HepG2 (cell line): ENCODE results near the gene PEAK3. TPM values are rescaled to one million over a fixed set of nuclear protein-coding genes. Genes with fewer than 3 reads are reported as not detected.

Experiments
- ATAC-seq: fragments of 200-7000 bp; cut with Tn5 transposase; 3 replicates; pipeline ENCODE4 v1.9.1; 2020; ENCODE audit warnings: mild to moderate bottlenecking, moderate library complexity
- BruUV-seq: library from RNA; stranded (reverse); fragments of 400-500 nt; replicated peaks from 2 replicates; lab custom pipeline; 2021; lab: Mats Ljungman, UMichigan
- CTCF ChIA-PET: fragments of 300-600 bp; formaldehyde crosslinking; extraction: SDS; loops from one replicate; lab custom pipeline; 2021; ENCODE audit warnings: low total read pairs, inconsistent platforms, low intra/inter-chr PET ratio; lab: Yijun Ruan, JAX
- POLR2A ChIA-PET: fragments of 350-600 bp; sonication (Branson Sonifier 250); formaldehyde crosslinking; loops from one replicate; lab custom pipeline; 2020; ENCODE audit warnings: antibody characterized with exemption, inconsistent platforms; lab: Yijun Ruan, JAX
- DNase-seq: peaks from one replicate; pipeline ENCODE4 v3.0.0-alpha.2; 2015; ENCODE audit warnings: low spot score
- FAIRE-seq: peaks from 3 replicates; lab custom pipeline; 2011; peaks lifted over from hg19 to GRCh38; lab: Jason Lieb, UNC
- H2AFZ ChIP-seq: one replicate; pipeline ENCODE4 v1.6.1; 2011; ENCODE audit warnings: low read length, inconsistent platforms
- H3K27ac ChIP-seq: fragments of 300-600 bp; 3 replicates; pipeline ENCODE4 v1.8.0; 2011; ENCODE audit warnings: mixed run types, mild to moderate bottlenecking, mixed read lengths, low read length, inconsistent platforms; ENCODE audit not compliant: insufficient read depth; ENCODE audit errors: extremely low read length
- H3K27me3 ChIP-seq, 2 experiments: fragments of 200-600 bp in 1 of 2; 2 replicates in 1 of 2; 3 replicates in 1 of 2; pipeline versions ENCODE4 v1.6.0 to v1.8.0; 2011; ENCODE audit warnings: low read length in 2 of 2, mild to moderate bottlenecking in 2 of 2, moderate library complexity in 2 of 2, inconsistent platforms in 1 of 2; ENCODE audit not compliant: insufficient read depth in 2 of 2, control insufficient read depth in 1 of 2
- H3K36me3 ChIP-seq, 2 experiments: fragments of 200-600 bp in 1 of 2; replicated peaks in 1 of 2; 2 replicates in 1 of 2; 3 replicates in 1 of 2; pipeline versions ENCODE4 v1.5.1 to v1.8.0; 2011; ENCODE audit warnings: low read length in 2 of 2, inconsistent platforms in 1 of 2; ENCODE audit not compliant: insufficient read depth in 2 of 2, control insufficient read depth in 1 of 2
- H3K4me1 ChIP-seq: 2 replicates; pipeline ENCODE4 v1.5.1; 2012; ENCODE audit warnings: low read length, inconsistent platforms; ENCODE audit not compliant: insufficient read depth
- H3K4me2 ChIP-seq: 2 replicates; pipeline ENCODE4 v1.6.0; 2011; ENCODE audit warnings: low read depth, low read length, inconsistent platforms
- H3K4me3 ChIP-seq, 3 experiments: fragments of 200-600 bp in 1 of 3; sonication (generic), shearing (Covaris generic) in 1 of 3; replicated peaks in 1 of 3; 2 replicates each; pipeline ENCODE4 v1.5.1; 2011 to 2016; ENCODE audit warnings: low read length in 3 of 3, inconsistent platforms in 2 of 3, low read depth in 2 of 3, mild to moderate bottlenecking in 2 of 3, control low read depth in 1 of 3, mixed read lengths in 1 of 3; ENCODE audit not compliant: insufficient read depth in 1 of 3
- H3K79me2 ChIP-seq: one replicate; pipeline ENCODE4 v1.6.1; 2011; ENCODE audit warnings: low read length, inconsistent platforms; ENCODE audit not compliant: insufficient read depth
- H3K9ac ChIP-seq: 2 replicates; pipeline ENCODE4 v1.6.0; 2011; ENCODE audit warnings: mild to moderate bottlenecking, low read depth, low read length, inconsistent platforms; ENCODE audit not compliant: insufficient read depth
- H3K9me3 ChIP-seq: 2 replicates; pipeline ENCODE4 v1.5.1; 2012; ENCODE audit warnings: mild to moderate bottlenecking, low read length
- H4K20me1 ChIP-seq: 2 replicates; pipeline ENCODE4 v1.6.0; 2011; ENCODE audit warnings: inconsistent platforms, mild to moderate bottlenecking, low read length, moderate library complexity; ENCODE audit not compliant: insufficient read depth
- AHR ChIP-seq: IDR thresholded peaks from 2 replicates; pipeline ENCODE4 v1.6.1; 2018; ENCODE audit warnings: missing genetic modification reagents, missing compliant biosample characterization
- ARID4A ChIP-seq: sonication (generic); formaldehyde crosslinking; IDR thresholded peaks from 2 replicates; pipeline ENCODE4 v1.5.0; 2020; ENCODE audit warnings: mild to moderate bottlenecking, missing genetic modification reagents, borderline replicate concordance
- DNMT3B ChIP-seq: conservative IDR thresholded peaks from 2 replicates; pipeline ENCODE4 v1.6.1; 2016; ENCODE audit warnings: missing biosample characterization, control low read depth
- FOXA1 ChIP-seq, 2 experiments: fragments of 450-650 bp in 1 of 2; sonication (generic) in 1 of 2; formaldehyde crosslinking in 1 of 2; IDR thresholded peaks; 2 replicates each; pipeline versions ENCODE4 v1.4.0 to v1.6.1; 2016 to 2020; ENCODE audit warnings: missing genetic modification reagents in 1 of 2
- HMG20A ChIP-seq: IDR thresholded peaks from 2 replicates; pipeline ENCODE4 v1.6.1; 2016; ENCODE audit warnings: borderline replicate concordance
- JUNB ChIP-seq: sonication (generic); formaldehyde crosslinking; IDR thresholded peaks from 2 replicates; pipeline ENCODE4 v1.8.0; 2022; ENCODE audit warnings: missing genetic modification reagents, mild to moderate bottlenecking, borderline replicate concordance
- MXI1 ChIP-seq: IDR thresholded peaks from 3 replicates; pipeline ENCODE4 v1.6.1; 2012; ENCODE audit warnings: low read depth, low read length, inconsistent platforms, borderline replicate concordance
- POGK ChIP-seq: sonication (generic); formaldehyde crosslinking; conservative IDR thresholded peaks from 2 replicates; pipeline ENCODE4 v1.8.0; 2022; ENCODE audit warnings: mild to moderate bottlenecking, moderate library complexity, missing genetic modification reagents
- ZC3H13 ChIP-seq: sonication (generic); formaldehyde crosslinking; IDR thresholded peaks from 2 replicates; pipeline ENCODE4 v1.8.1; 2023; ENCODE audit warnings: mild to moderate bottlenecking, missing genetic modification reagents, moderate library complexity
- ZKSCAN8 ChIP-seq: IDR thresholded peaks from 2 replicates; pipeline ENCODE4 v1.6.1; 2016; ENCODE audit warnings: borderline replicate concordance, missing genetic modification reagents, missing compliant biosample characterization
- ZNF121 ChIP-seq: sonication (generic); formaldehyde crosslinking; IDR thresholded peaks from 2 replicates; pipeline ENCODE4 v1.5.0; 2020; ENCODE audit warnings: mild to moderate bottlenecking, missing genetic modification reagents
- ZNF138 ChIP-seq: sonication (generic); formaldehyde crosslinking; IDR thresholded peaks from 2 replicates; pipeline ENCODE4 v1.5.0; 2020; ENCODE audit warnings: mild to moderate bottlenecking, low read depth, missing genetic modification reagents
- ZNF20 ChIP-seq: sonication (generic); formaldehyde crosslinking; IDR thresholded peaks from 2 replicates; pipeline ENCODE4 v1.4.0; 2020; ENCODE audit warnings: mild to moderate bottlenecking, moderate library complexity, missing genetic modification reagents
- ZNF580 ChIP-seq: IDR thresholded peaks from 2 replicates; pipeline ENCODE4 v1.6.1; 2016; ENCODE audit warnings: low read depth, borderline replicate concordance
- ZNF619 ChIP-seq: sonication (generic); formaldehyde crosslinking; IDR thresholded peaks from 2 replicates; pipeline ENCODE4 v1.4.0; 2020; ENCODE audit warnings: mild to moderate bottlenecking, missing genetic modification reagents
- ZNF7 ChIP-seq: IDR thresholded peaks from 2 replicates; pipeline ENCODE4 v1.6.1; 2016; ENCODE audit warnings: missing biosample characterization, missing genetic modification reagents
- ZNF839 ChIP-seq: sonication (generic); formaldehyde crosslinking; IDR thresholded peaks from 2 replicates; pipeline ENCODE4 v1.4.0; 2020; ENCODE audit warnings: missing genetic modification reagents, mild to moderate bottlenecking, borderline replicate concordance
- WGBS: methylation state at CpG from one replicate; pipeline ENCODE4 v1.1.6; 2017; ENCODE audit warnings: low lambda C conversion rate; 5-methylcytosine and 5-hydroxymethylcytosine counted together
- in situ Hi-C: cut with HindIII; loops from 2 replicates; pipeline ENCODE4 v1.10.0; 2017; ENCODE audit warnings: low pct_unique_long_range_greater_than_20kb; ENCODE audit not compliant: extremely low pct_ligation_motif_present
- intact Hi-C: fragments of 100-400 bp; cut with micrococcal nuclease; formaldehyde crosslinking; loops from one replicate; pipeline ENCODE4 v1.10.0; 2022; ENCODE audit not compliant: unreplicated experiment
- polyA plus RNA-seq, 8 experiments: library from polyadenylated mRNA; depleted of rRNA in 3 of 8; stranded (reverse) in 7 of 8; unstranded in 1 of 8; fragments of >200 nt; fragmentation: Illumina TruSeq in 4 of 8; extraction: Trizol in 4 of 8; gene quantifications; 2 replicates each; pipeline versions ENCODE4 v1.2.1 to v1.2.3, GENCODE V29; 2011 to 2016; ENCODE audit warnings: low read depth in 4 of 8, missing spikeins in 1 of 8, mixed read lengths in 1 of 8; ENCODE audit not compliant: insufficient read depth in 1 of 8
- total RNA-seq, 5 experiments: library from RNA; depleted of rRNA; stranded (reverse); fragments of >200 nt; fragmentation: Illumina TruSeq; extraction: Trizol; gene quantifications; 2 replicates each; pipeline ENCODE4 v1.2.3, GENCODE V29; 2016; ENCODE audit warnings: low read depth in 1 of 5

PEAK3 gene
- total and polyA plus RNA-seq, 2 of the 13 experiments (the other 11 are each of a cell fraction or from before 2014, with no cell fraction given): not detected

- no peak for TF ChIP-seq MXI1
- TF ChIP-seq, all 625 proteins: peak for 0
Observed at GRCh38 chr19:2312820-2313501, 31.0 kb upstream of the PEAK3 start (continued).

GRCh38 chr19:2311093-2311492, 29.1 kb upstream of the PEAK3 start:
- Histone ChIP-seq H3K79me2 (no peaks in the 10 kb centered on the region), H3K9me3 (peaks cover 9% of the 10 kb centered on the region), H3K27me3 (peaks cover 10 to 39% of the 10 kb centered on the region in 2 experiments), H3K9ac (no peak overlapping the region), H3K4me1 (peaks cover 28% of the 10 kb centered on the region), H3K36me3 (no peaks in the 10 kb centered on the region), H4K20me1 (no peaks in the 10 kb centered on the region), H3K27ac (no peak overlapping the region), H3K4me3 (no peak overlapping the region), H2AFZ (no peak overlapping the region), H3K4me2 (no peak overlapping the region)
- FAIRE-seq (no peak), ATAC-seq (no peak), DNase-seq (no peak)
- POLR2A ChIA-PET: no interaction called here
- 49% methylated on average over 4 of the region's 4 CpGs for WGBS
- in situ Hi-C loops (loop anchor here (10.0 kb wide), 2 partner anchors 76 to 156 kb away; partner anchors contain the start of genes AP3D1, PLEKHJ1 and SF3A2), intact Hi-C loops (loop anchor here (10.0 kb wide), 2 partner anchors 76 to 304 kb away; partner anchors contain the start of genes PLEKHJ1 and SF3A2)
- no TSS peak for BruUV-seq
- CTCF ChIA-PET: no interaction called here
- no peak for TF ChIP-seq HMG20A (CRISPR knock-in tag)
- no peak for TF ChIP-seq ZNF619 (CRISPR knock-in tag)
- no peak for TF ChIP-seq ZNF138
- no peak for TF ChIP-seq ARID4A (CRISPR knock-in tag)
- no peak for TF ChIP-seq AHR
- no peak for TF ChIP-seq ZNF580 (CRISPR knock-in tag)
- no peak for TF ChIP-seq ZNF839
- TF ChIP-seq JUNB (CRISPR knock-in tag): no peak
- TF ChIP-seq ZKSCAN8 (CRISPR knock-in tag): no peak
- no peak for TF ChIP-seq ZNF121 (CRISPR knock-in tag)
- no peak for TF ChIP-seq FOXA1 (IDR thresholded peaks at IDR 0.05)
- no peak for TF ChIP-seq FOXA1 (CRISPR knock-in tag; IDR thresholded peaks at IDR 0.05)
- TF ChIP-seq ZC3H13: no peak
- no peak for TF ChIP-seq ZNF7 (CRISPR knock-in tag)
- TF ChIP-seq POGK (CRISPR knock-in tag): no peak
- no peak for TF ChIP-seq ZNF20 (CRISPR knock-in tag)
- TF ChIP-seq DNMT3B: no peak
